Tibial nerve (tissue), 4 donors: Measurements from ENCODE around the gene LRSAM1. TPM values are rescaled to one million over a fixed set of nuclear protein-coding genes. Genes with fewer than 3 reads are reported as not detected.

Source experiments
- DNase-seq, 2 donors: peaks; one replicate each; pipeline ENCODE4 v3.0.0-alpha.2; 2019; ENCODE audit warnings: low spot score in 2 of 2
- H3K27ac ChIP-seq, 4 donors: fragments of 200-600 bp; sonication (generic) in 3 of 4; one replicate each; pipeline ENCODE4 v1.5.1; 2017 to 2019; ENCODE audit warnings: mild to moderate bottlenecking in 1 of 4
- H3K27me3 ChIP-seq, 2 donors: fragments of 200-600 bp; sonication (generic) in 1 of 2; one replicate each; pipeline versions ENCODE4 v1.5.1 to v1.6.0; 2017 to 2019
- H3K36me3 ChIP-seq, 3 donors: fragments of 200-600 bp; sonication (generic); one replicate each; pipeline ENCODE4 v1.5.1; 2018 to 2019
- H3K4me1 ChIP-seq, 4 donors: fragments of 200-600 bp; sonication (generic) in 3 of 4; one replicate each; pipeline ENCODE4 v1.5.1; 2017 to 2019
- H3K4me3 ChIP-seq, 4 donors: fragments of 200-600 bp; sonication (generic) in 3 of 4; one replicate each; pipeline ENCODE4 v1.5.1; 2017 to 2019; ENCODE audit warnings: mild to moderate bottlenecking in 1 of 4, moderate library complexity in 1 of 4
- H3K9me3 ChIP-seq, 4 donors: fragments of 200-600 bp; sonication (generic) in 3 of 4; one replicate each; pipeline ENCODE4 v1.5.1; 2017 to 2019
- CTCF ChIP-seq, 5 experiments: fragments of 200-600 bp in 3 of 5; fragments of 450-650 bp in 2 of 5; sonication (generic) in 3 of 5; IDR thresholded peaks; one replicate each; pipeline ENCODE4 v1.5.1; 2016 to 2019; ENCODE audit warnings: antibody characterized with exemption in 5 of 5, mild to moderate bottlenecking in 3 of 5, moderate library complexity in 2 of 5
- EP300 ChIP-seq, 2 donors: sonication (generic); formaldehyde crosslinking; IDR thresholded peaks; one replicate each; pipeline ENCODE4 v1.6.1; 2017; ENCODE audit warnings: antibody characterized with exemption in 2 of 2, mild to moderate bottlenecking in 1 of 2
- POLR2A ChIP-seq, 2 donors: fragments of 450-650 bp; IDR thresholded peaks; one replicate each; pipeline ENCODE4 v1.6.1; 2017; ENCODE audit warnings: antibody characterized with exemption in 2 of 2, mild to moderate bottlenecking in 2 of 2, moderate library complexity in 2 of 2
- WGBS, 2 donors: methylation state at CpG; one replicate each; pipeline ENCODE4 v1.1.5; 2018; 5-methylcytosine and 5-hydroxymethylcytosine counted together
- total RNA-seq, 4 donors: library from RNA; depleted of rRNA; stranded (reverse); fragments of >200 nt; gene quantifications; one replicate each; pipeline ENCODE4 v1.1.0, GENCODE V29; 2016

Gene LRSAM1
- 10 to 100 TPM; 18.8 to 44.1 (median 28.3) TPM for total RNA-seq

- TF ChIP-seq POLR2A (IDR thresholded peaks at IDR 0.05) (peak; percentile 99 to 100), EP300 (IDR thresholded peaks at IDR 0.05) (peak; percentile 68 to 100), CTCF (IDR thresholded peaks at IDR 0.05) (peak in 2 of 5 experiments; percentile 26 to 44)
- 1% methylated on average over 38 to 70 of the region's 71 CpGs for WGBS, 2 donors
Observed at GRCh38 chr9:127450830-127451607, at the start of gene LRSAM1, which contains the start of gene RPL12. Gene LRSAM1 (plus strand): TSS chr9:127451510. CDS start chr9:127454528, 3,018 bp downstream. Gene RPL12 (minus strand): TSS chr9:127451406. CDS start chr9:127451317, 89 bp downstream.

GRCh38 chr9:127402401-127403090, 48.8 kb upstream of the LRSAM1 start:
- H3K4me3 ChIP-seq = no peak overlapping the region
- peaks cover 2 to 76% (median 15%) of the 10 kb centered on the region in 3 donors for H3K36me3 ChIP-seq
- WGBS, 2 donors = 78 to 80% methylated on average over 5 to 10 of the region's 18 CpGs
- no peaks in the 10 kb centered on the region for H3K27me3 ChIP-seq
- no peak overlapping the region for H3K27ac ChIP-seq
- TF ChIP-seq EP300 (IDR thresholded peaks at IDR 0.05) (no peak), POLR2A (IDR thresholded peaks at IDR 0.05) (no peak), CTCF (IDR thresholded peaks at IDR 0.05) (no peak)
- H3K9me3 ChIP-seq = no peaks in the 10 kb centered on the region
- DNase-seq = no peak
- peaks cover 0 to 18% (median 12%) of the 10 kb centered on the region in 4 donors for H3K4me1 ChIP-seq

More at GRCh38 chr9:127450830-127451607, at the start of gene LRSAM1, which contains the start of gene RPL12:
- H3K4me3 ChIP-seq = peak within 1 kb of the TSS; percentile 68 to 95 (median 86)
- DNase-seq = peak; percentile 96 to 99
- H3K9me3 ChIP-seq = no peaks in the 10 kb centered on the region
- peaks cover 0 to 60% (median 18%) of the 10 kb centered on the region in 3 donors for H3K36me3 ChIP-seq
- H3K27me3 ChIP-seq = no peaks in the 10 kb centered on the region
- H3K27ac ChIP-seq = peak within 1 kb of the TSS; percentile 80 to 98 (median 92)
- peaks cover 0 to 46% (median 19%) of the 10 kb centered on the region in 4 donors for H3K4me1 ChIP-seq

GRCh38 chr9:127403507-127404192, 47.7 kb upstream of the LRSAM1 start:
- H3K4me1 ChIP-seq = peaks cover 0 to 7% (median 3%) of the 10 kb centered on the region in 4 donors
- H3K27me3 ChIP-seq = no peaks in the 10 kb centered on the region
- no peak for TF ChIP-seq POLR2A (IDR thresholded peaks at IDR 0.05)
- TF ChIP-seq EP300 (IDR thresholded peaks at IDR 0.05) = no peak
- TF ChIP-seq CTCF (IDR thresholded peaks at IDR 0.05) = no peak
- DNase-seq = no peak
- H3K27ac ChIP-seq = no peak overlapping the region
- H3K9me3 ChIP-seq = no peaks in the 10 kb centered on the region
- no peak overlapping the region for H3K4me3 ChIP-seq
- H3K36me3 ChIP-seq = peaks cover 2 to 78% (median 15%) of the 10 kb centered on the region in 3 donors
- WGBS, 2 donors = 89 to 90% methylated on average over 20 of the region's 22 CpGs

- TF ChIP-seq EP300 (IDR thresholded peaks at IDR 0.05) (no peak), CTCF (IDR thresholded peaks at IDR 0.05) (no peak), POLR2A (IDR thresholded peaks at IDR 0.05) (no peak)
- Histone ChIP-seq H3K27ac (no peak overlapping the region), H3K27me3 (no peaks in the 10 kb centered on the region), H3K4me3 (no peak overlapping the region), H3K36me3 (peaks cover 2 to 78% (median 15%) of the 10 kb centered on the region in 3 donors), H3K4me1 (no peaks in the 10 kb centered on the region), H3K9me3 (no peaks in the 10 kb centered on the region)
- 93 to 95% methylated on average over 4 to 22 of the region's 23 CpGs for WGBS, 2 donors
- DNase-seq = no peak
Observed at GRCh38 chr9:127404631-127405030, 46.7 kb upstream of the LRSAM1 start.
